ENCODE results near the gene MAP1LC3A.
A peak's percentile ranks its signal among the peaks of the same experiment; 100 is the strongest.
"Not testable (repeated sequence)": the region's sequence is repeated elsewhere in the genome, so short reads cannot be mapped to it uniquely, and the experiment has no call there.

Gene MAP1LC3A

DNA sequence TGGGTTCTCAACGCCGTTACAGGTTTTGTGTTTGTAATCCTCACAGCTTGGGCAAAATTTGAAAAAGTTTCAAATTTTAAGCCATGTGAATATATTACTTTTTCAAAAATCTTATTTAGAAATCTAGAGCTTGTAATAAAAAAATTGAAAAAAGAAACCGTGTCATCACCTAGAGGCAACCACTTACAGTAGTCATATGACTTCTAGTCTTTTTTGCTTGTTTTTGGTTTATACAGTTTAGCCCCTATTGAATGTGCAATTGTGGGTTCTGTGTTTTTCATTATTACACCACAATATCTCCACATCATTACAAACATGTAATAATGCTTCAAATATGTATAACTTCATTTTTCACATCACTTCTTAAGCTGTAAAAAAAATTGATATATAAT lies 41.4 kb upstream of the MAP1LC3A start:
- no peak for DNase-seq (ENCODE audit: insufficient read length, low spot score)
- FAIRE-seq = no peak
- no peak for TF ChIP-seq PAX5 (IDR thresholded peaks at IDR 0.05; ENCODE audit: insufficient read depth, low read length, severe bottlenecking)
- no peak for TF ChIP-seq SPI1 (IDR thresholded peaks at IDR 0.05; ENCODE audit: low read depth, low read length)
- TF ChIP-seq POU2F2 (IDR thresholded peaks at IDR 0.05; ENCODE audit: low read depth, low read length) = no peak
- no peak for TF ChIP-seq POLR2A (IDR thresholded peaks at IDR 0.05; ENCODE audit: low read depth, low read length)
- no peak for TF ChIP-seq POLR2AphosphoS5 (IDR thresholded peaks at IDR 0.05; ENCODE audit: low read depth, low read length)
- no peak for TF ChIP-seq TAF1 (IDR thresholded peaks at IDR 0.05; ENCODE audit: low read depth, low read length)

DNA sequence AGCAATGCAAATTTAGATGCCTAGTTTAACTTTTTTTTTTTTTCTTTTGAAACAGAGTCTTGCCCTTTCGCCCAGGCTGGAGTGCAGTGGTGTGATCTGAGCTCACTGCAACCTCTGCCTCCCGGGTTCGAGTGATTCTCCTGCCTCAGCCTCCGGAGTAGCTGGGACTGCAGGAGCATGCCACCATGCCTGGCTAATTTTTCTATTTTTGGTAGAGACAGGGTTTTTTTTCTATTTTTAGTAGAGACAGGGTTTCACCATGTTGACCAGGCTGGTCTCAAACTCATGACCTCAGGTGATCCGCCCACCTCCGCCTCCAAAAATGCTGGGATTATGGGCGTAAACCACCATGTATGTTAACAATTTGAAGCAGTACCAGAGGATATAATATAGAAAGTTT lies 39.7 kb upstream of the MAP1LC3A start:
- not testable (repeated sequence) for FAIRE-seq

DNA sequence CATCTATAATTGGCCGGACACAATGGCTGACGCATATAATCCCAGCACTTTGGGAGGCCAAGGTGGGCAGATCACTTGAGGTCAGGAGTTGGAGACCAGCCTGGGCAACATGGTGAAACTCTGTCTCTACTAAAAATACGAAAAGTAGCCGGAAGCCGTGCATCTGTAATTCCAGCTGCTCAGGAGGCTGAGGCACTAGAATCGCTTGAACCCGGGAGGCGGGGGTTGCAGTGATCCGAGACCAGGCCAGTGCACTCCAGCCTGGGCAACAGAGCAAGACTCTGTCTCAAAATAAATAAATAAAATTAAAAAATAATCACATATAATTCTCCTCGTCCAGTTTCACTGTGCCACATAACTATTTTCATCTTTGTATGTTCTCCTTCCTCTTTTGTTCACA lies 38.7 kb upstream of the MAP1LC3A start:
- FAIRE-seq; DNase-seq (ENCODE audit: insufficient read length, low spot score): not testable (repeated sequence)

More for the DNA sequence above, 39.7 kb upstream of the MAP1LC3A start:
- not testable (repeated sequence) for DNase-seq (ENCODE audit: insufficient read length, low spot score)

GRCh38 chr20:34522969-34523871 lies 35.3 kb upstream of the MAP1LC3A start:
- FAIRE-seq (peak; percentile 58), DNase-seq (ENCODE audit: insufficient read length, low spot score) (peak; percentile 53)
- TF ChIP-seq TAF1 (IDR thresholded peaks at IDR 0.05; ENCODE audit: low read depth, low read length) = no peak
- no peak for TF ChIP-seq PAX5 (IDR thresholded peaks at IDR 0.05; ENCODE audit: insufficient read depth, low read length, severe bottlenecking)
- TF ChIP-seq POLR2AphosphoS5 (IDR thresholded peaks at IDR 0.05; ENCODE audit: low read depth, low read length) = no peak
- TF ChIP-seq SPI1 (IDR thresholded peaks at IDR 0.05; ENCODE audit: low read depth, low read length) = no peak
- TF ChIP-seq POU2F2 (IDR thresholded peaks at IDR 0.05; ENCODE audit: low read depth, low read length) = no peak
- TF ChIP-seq POLR2A (IDR thresholded peaks at IDR 0.05; ENCODE audit: low read depth, low read length) = no peak

GRCh38 chr20:34524426-34524825 lies 34.1 kb upstream of the MAP1LC3A start:
- no peak for TF ChIP-seq SPI1 (IDR thresholded peaks at IDR 0.05; ENCODE audit: low read depth, low read length)
- no peak for TF ChIP-seq POU2F2 (IDR thresholded peaks at IDR 0.05; ENCODE audit: low read depth, low read length)
- TF ChIP-seq PAX5 (IDR thresholded peaks at IDR 0.05; ENCODE audit: insufficient read depth, low read length, severe bottlenecking) = no peak
- TF ChIP-seq POLR2A (IDR thresholded peaks at IDR 0.05; ENCODE audit: low read depth, low read length) = no peak
- TF ChIP-seq TAF1 (IDR thresholded peaks at IDR 0.05; ENCODE audit: low read depth, low read length) = no peak
- TF ChIP-seq POLR2AphosphoS5 (IDR thresholded peaks at IDR 0.05; ENCODE audit: low read depth, low read length) = no peak
- FAIRE-seq (no peak), DNase-seq (ENCODE audit: insufficient read length, low spot score) (no peak)

GRCh38 chr20:34525342-34525708 lies 33.2 kb upstream of the MAP1LC3A start:
- TF ChIP-seq SPI1 (IDR thresholded peaks at IDR 0.05; ENCODE audit: low read depth, low read length) (no peak), TAF1 (IDR thresholded peaks at IDR 0.05; ENCODE audit: low read depth, low read length) (no peak), POLR2AphosphoS5 (IDR thresholded peaks at IDR 0.05; ENCODE audit: low read depth, low read length) (no peak), PAX5 (IDR thresholded peaks at IDR 0.05; ENCODE audit: insufficient read depth, low read length, severe bottlenecking) (no peak), POLR2A (IDR thresholded peaks at IDR 0.05; ENCODE audit: low read depth, low read length) (no peak), POU2F2 (IDR thresholded peaks at IDR 0.05; ENCODE audit: low read depth, low read length) (no peak)
- DNase-seq (ENCODE audit: insufficient read length, low spot score) = no peak
- no peak for FAIRE-seq

GRCh38 chr20:34525709-34526416 lies 32.7 kb upstream of the MAP1LC3A start:
- DNase-seq (ENCODE audit: insufficient read length, low spot score) (no peak), FAIRE-seq (no peak)
- TF ChIP-seq POLR2A (IDR thresholded peaks at IDR 0.05; ENCODE audit: low read depth, low read length) = no peak

GRCh38 chr20:34526466-34526865 lies 32.1 kb upstream of the MAP1LC3A start:
- FAIRE-seq (no peak), DNase-seq (ENCODE audit: insufficient read length, low spot score) (no peak)
- TF ChIP-seq POU2F2 (IDR thresholded peaks at IDR 0.05; ENCODE audit: low read depth, low read length) = no peak
- TF ChIP-seq POLR2A (IDR thresholded peaks at IDR 0.05; ENCODE audit: low read depth, low read length) = no peak
- TF ChIP-seq POLR2AphosphoS5 (IDR thresholded peaks at IDR 0.05; ENCODE audit: low read depth, low read length) = no peak
- TF ChIP-seq TAF1 (IDR thresholded peaks at IDR 0.05; ENCODE audit: low read depth, low read length) = no peak
- TF ChIP-seq PAX5 (IDR thresholded peaks at IDR 0.05; ENCODE audit: insufficient read depth, low read length, severe bottlenecking) = no peak
- TF ChIP-seq SPI1 (IDR thresholded peaks at IDR 0.05; ENCODE audit: low read depth, low read length) = no peak

DNA sequence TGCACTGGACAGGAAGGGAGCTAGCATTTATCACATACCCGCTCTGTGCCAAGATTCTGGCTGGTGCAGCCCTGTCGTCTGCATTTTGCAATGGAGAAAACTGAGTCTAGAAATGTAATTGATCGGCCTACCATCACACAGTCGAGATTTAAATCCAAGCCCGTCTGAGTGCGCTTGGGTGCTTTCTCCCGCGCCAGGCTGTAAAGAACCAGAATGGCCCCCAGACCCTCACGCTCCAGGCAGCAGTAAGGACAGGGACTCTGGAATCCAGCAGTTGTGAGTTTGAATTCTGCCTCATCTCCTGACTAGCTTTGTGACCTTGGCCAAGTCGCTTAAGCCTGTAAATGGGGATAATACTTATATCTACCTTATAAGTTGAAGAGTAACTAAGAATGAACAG lies 31.5 kb upstream of the MAP1LC3A start:
- no peak for DNase-seq (ENCODE audit: insufficient read length, low spot score)
- no peak for FAIRE-seq
- TF ChIP-seq SPI1 (IDR thresholded peaks at IDR 0.05; ENCODE audit: low read depth, low read length) (no peak), TAF1 (IDR thresholded peaks at IDR 0.05; ENCODE audit: low read depth, low read length) (no peak), PAX5 (IDR thresholded peaks at IDR 0.05; ENCODE audit: insufficient read depth, low read length, severe bottlenecking) (no peak), POLR2AphosphoS5 (IDR thresholded peaks at IDR 0.05; ENCODE audit: low read depth, low read length) (no peak), POLR2A (IDR thresholded peaks at IDR 0.05; ENCODE audit: low read depth, low read length) (no peak), POU2F2 (IDR thresholded peaks at IDR 0.05; ENCODE audit: low read depth, low read length) (no peak)

- no peak for TF ChIP-seq SPI1 (IDR thresholded peaks at IDR 0.05; ENCODE audit: low read depth, low read length)
- TF ChIP-seq TAF1 (IDR thresholded peaks at IDR 0.05; ENCODE audit: low read depth, low read length) = no peak
- TF ChIP-seq PAX5 (IDR thresholded peaks at IDR 0.05; ENCODE audit: insufficient read depth, low read length, severe bottlenecking) = no peak
- no peak for TF ChIP-seq POU2F2 (IDR thresholded peaks at IDR 0.05; ENCODE audit: low read depth, low read length)
- TF ChIP-seq POLR2A (IDR thresholded peaks at IDR 0.05; ENCODE audit: low read depth, low read length) = no peak
- TF ChIP-seq POLR2AphosphoS5 (IDR thresholded peaks at IDR 0.05; ENCODE audit: low read depth, low read length) = no peak
- DNase-seq (ENCODE audit: insufficient read length, low spot score) (no peak), FAIRE-seq (no peak)
Measured at GRCh38 chr20:34528921-34529297, 29.6 kb upstream of the MAP1LC3A start.
